Naive B cell (primary cell): ENCODE measurements around the gene RIPOR2. TPM values are rescaled to one million over a fixed set of nuclear protein-coding genes. Genes with fewer than 3 reads are reported as not detected.

Experiments
- ATAC-seq, 2 donors: fragments of 150-1000 bp; cut with Tn5 transposase; 2 replicates each; pipeline ENCODE4 v1.10.0; 2021; ENCODE audit warnings: low read depth in 2 of 2, mild to moderate bottlenecking in 2 of 2, moderate library complexity in 2 of 2
- DNase-seq: peaks from one replicate; pipeline ENCODE4 v3.0.0; 2022
- H3K27ac Mint-ChIP-seq, 6 donors: one replicate each; pipeline ENCODE4 v1.8.0; 2020 to 2022; ENCODE audit warnings: mild to moderate bottlenecking in 6 of 6, mixed read lengths in 6 of 6, moderate library complexity in 5 of 6, inconsistent platforms in 2 of 6
- H3K27me3 Mint-ChIP-seq, 3 donors: one replicate each; pipeline ENCODE4 v1.8.0; 2021 to 2022; ENCODE audit warnings: mixed read lengths in 3 of 3, mild to moderate bottlenecking in 1 of 3
- H3K36me3 Mint-ChIP-seq, 2 donors: one replicate each; pipeline ENCODE4 v1.8.0; 2020 to 2022; ENCODE audit warnings: mixed read lengths in 2 of 2, inconsistent platforms in 1 of 2, mild to moderate bottlenecking in 1 of 2
- H3K4me1 Mint-ChIP-seq, 3 donors: one replicate each; pipeline ENCODE4 v1.8.0; 2020 to 2022; ENCODE audit warnings: mixed read lengths in 3 of 3, inconsistent platforms in 1 of 3, mild to moderate bottlenecking in 1 of 3, moderate library complexity in 1 of 3
- H3K4me3 Mint-ChIP-seq, 8 donors: one replicate each; pipeline ENCODE4 v1.8.0; 2020 to 2022; ENCODE audit warnings: mild to moderate bottlenecking in 8 of 8, mixed read lengths in 8 of 8, moderate library complexity in 8 of 8, inconsistent platforms in 2 of 8
- H3K9me3 Mint-ChIP-seq, 7 donors: one replicate each; pipeline ENCODE4 v1.8.0; 2020 to 2022; ENCODE audit warnings: mixed read lengths in 7 of 7, mild to moderate bottlenecking in 5 of 7, inconsistent platforms in 2 of 7, moderate library complexity in 1 of 7
- polyA plus RNA-seq, 6 donors: library from polyadenylated mRNA; unstranded; fragments of 300-500 nt; fragmentation: Illumina TruSeq; gene quantifications; one replicate each; pipeline ENCODE4 v1.2.3, GENCODE V29; 2021; ENCODE audit warnings: low read depth in 6 of 6

The RIPOR2 gene
- polyA plus RNA-seq, 6 donors from 2014 or later = 464 to 666 (median 484) TPM

GRCh38 chr6:24874776-24875533 is 60.8 kb downstream of the RIPOR2 start:
- Mint-ChIP-seq H3K4me1 (peaks cover 36 to 49% (median 39%) of the 10 kb centered on the region in 3 donors), H3K9me3 (peaks cover 0 to 10% (median 4%) of the 10 kb centered on the region in 7 donors), H3K36me3 (peaks cover 34 to 42% of the 10 kb centered on the region in 2 donors), H3K4me3 (no peak overlapping the region), H3K27me3 (no peaks in the 10 kb centered on the region), H3K27ac (peak overlapping the region in 4 of 6 donors; percentile 10 to 67 (median 64))
- no peak for ATAC-seq
- DNase-seq = no peak

DNA sequence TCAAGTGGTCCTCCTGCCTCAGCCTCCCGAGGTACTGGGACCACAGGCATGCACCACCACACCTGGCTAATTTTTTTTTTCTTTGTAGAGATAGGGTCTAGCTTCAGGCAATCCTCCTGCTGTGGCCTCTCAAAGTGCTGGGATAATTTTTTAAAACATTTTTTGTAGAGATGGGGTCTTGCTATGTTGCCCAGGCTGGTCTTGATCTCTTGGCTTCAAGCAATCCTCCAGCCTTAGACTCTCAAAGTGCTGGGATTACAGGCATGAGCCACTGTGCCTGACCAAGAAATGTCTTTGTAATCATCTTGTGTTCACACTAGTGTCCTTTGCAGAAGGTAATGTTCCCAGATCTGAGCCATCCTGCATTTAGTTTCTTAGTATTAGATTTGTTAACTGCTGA is 61.6 kb downstream of the RIPOR2 start:
- Mint-ChIP-seq H3K36me3 (peaks cover 25 to 37% of the 10 kb centered on the region in 2 donors), H3K4me1 (peaks cover 28 to 42% (median 32%) of the 10 kb centered on the region in 3 donors), H3K27me3 (no peaks in the 10 kb centered on the region), H3K4me3 (no peak overlapping the region), H3K9me3 (peaks cover 0 to 10% (median 4%) of the 10 kb centered on the region in 7 donors), H3K27ac (peak overlapping the region in 4 of 6 donors; percentile 10 to 67 (median 49))
- no peak for DNase-seq
- no peak for ATAC-seq

GRCh38 chr6:24872779-24873178 is 63.0 kb downstream of the RIPOR2 start:
- DNase-seq = no peak
- no peak for ATAC-seq
- Mint-ChIP-seq H3K9me3 (peaks cover 0 to 6% (median 2%) of the 10 kb centered on the region in 7 donors), H3K4me3 (no peak overlapping the region), H3K27ac (peak overlapping the region in 2 of 6 donors; percentile 71 to 74), H3K27me3 (no peaks in the 10 kb centered on the region), H3K4me1 (peaks cover 26 to 42% (median 39%) of the 10 kb centered on the region in 3 donors), H3K36me3 (peaks cover 27 to 41% of the 10 kb centered on the region in 2 donors)

- no peaks in the 10 kb centered on the region for H3K27me3 Mint-ChIP-seq
- DNase-seq (no peak), ATAC-seq (no peak)
- no peak overlapping the region for H3K4me3 Mint-ChIP-seq
- peaks cover 16 to 48% (median 33%) of the 10 kb centered on the region in 3 donors for H3K4me1 Mint-ChIP-seq
- peak overlapping the region in 5 of 6 donors; percentile 21 to 95 (median 86) for H3K27ac Mint-ChIP-seq
- H3K36me3 Mint-ChIP-seq = peaks cover 17 to 32% of the 10 kb centered on the region in 2 donors
- no peaks in the 10 kb centered on the region for H3K9me3 Mint-ChIP-seq
These were observed 67.0 kb downstream of the RIPOR2 start for GRCh38 chr6:24868765-24869164.

GRCh38 chr6:24867104-24867703 is 68.6 kb downstream of the RIPOR2 start:
- no peak for ATAC-seq

DNA sequence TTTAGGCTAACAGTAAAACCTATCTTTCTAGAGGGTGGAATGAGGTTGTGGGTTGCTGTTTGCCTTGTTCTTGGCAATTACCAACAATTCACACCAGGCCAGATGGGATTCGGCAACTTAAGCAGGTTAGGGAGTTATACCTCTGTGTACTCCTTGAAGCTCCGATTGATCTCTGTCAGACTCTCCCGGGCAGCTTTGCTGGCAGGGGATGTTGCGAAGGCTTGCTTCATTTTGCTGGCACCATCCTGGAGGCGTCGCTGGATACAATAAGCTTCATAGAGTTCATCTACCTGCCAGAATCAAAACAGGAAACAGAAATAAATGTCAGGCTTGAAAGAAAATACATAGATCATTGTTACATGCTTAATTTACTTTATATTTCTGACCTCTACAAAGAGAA is 70.6 kb downstream of the RIPOR2 start:
- Mint-ChIP-seq H3K27ac (peak overlapping the region; percentile 33 to 94 (median 79)), H3K36me3 (peaks cover 30 to 38% of the 10 kb centered on the region in 2 donors), H3K4me3 (peak overlapping the region in 2 of 8 donors; percentile 5 to 56), H3K4me1 (peaks cover 43 to 81% (median 65%) of the 10 kb centered on the region in 3 donors), H3K9me3 (no peaks in the 10 kb centered on the region), H3K27me3 (no peaks in the 10 kb centered on the region)
- DNase-seq (no peak), ATAC-seq (no peak)

More at GRCh38 chr6:24867104-24867703, 68.6 kb downstream of the RIPOR2 start:
- peak overlapping the region in 5 of 6 donors; percentile 44 to 94 (median 73) for H3K27ac Mint-ChIP-seq
- no peaks in the 10 kb centered on the region for H3K27me3 Mint-ChIP-seq
- H3K36me3 Mint-ChIP-seq = peaks cover 17 to 28% of the 10 kb centered on the region in 2 donors
- peaks cover 23 to 62% (median 45%) of the 10 kb centered on the region in 3 donors for H3K4me1 Mint-ChIP-seq
- DNase-seq = no peak
- H3K9me3 Mint-ChIP-seq = no peaks in the 10 kb centered on the region
- peak overlapping the region in 1 of 8 donors; percentile 1 for H3K4me3 Mint-ChIP-seq

DNA sequence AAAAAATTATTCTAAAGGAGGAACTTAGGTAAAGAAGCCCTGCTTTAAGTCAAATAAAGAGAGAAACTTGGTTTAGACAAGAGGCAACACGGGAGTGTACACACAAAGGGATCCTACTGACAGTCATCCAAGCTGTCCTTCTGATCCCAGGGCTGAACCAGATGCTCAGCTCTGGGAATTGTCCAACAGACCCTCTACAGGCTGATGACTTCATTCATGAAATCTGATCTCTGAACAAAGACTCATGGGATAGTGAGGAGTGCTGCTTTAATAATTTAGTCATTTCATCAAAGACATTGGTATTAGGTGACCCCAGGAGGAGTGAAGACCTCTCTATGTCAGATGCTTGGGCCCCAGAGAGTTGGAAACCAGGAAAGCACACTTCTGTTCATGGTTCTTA is 71.4 kb downstream of the RIPOR2 start:
- no peaks in the 10 kb centered on the region for H3K27me3 Mint-ChIP-seq
- peak overlapping the region in 3 of 8 donors; percentile 45 to 57 (median 47) for H3K4me3 Mint-ChIP-seq
- ATAC-seq = no peak
- H3K9me3 Mint-ChIP-seq = no peaks in the 10 kb centered on the region
- peak overlapping the region; percentile 64 to 94 (median 84) for H3K27ac Mint-ChIP-seq
- no peak for DNase-seq
- H3K36me3 Mint-ChIP-seq = peaks cover 38 to 46% of the 10 kb centered on the region in 2 donors
- peaks cover 51 to 89% (median 72%) of the 10 kb centered on the region in 3 donors for H3K4me1 Mint-ChIP-seq

- peaks cover 64 to 95% (median 78%) of the 10 kb centered on the region in 3 donors for H3K4me1 Mint-ChIP-seq
- no peaks in the 10 kb centered on the region for H3K9me3 Mint-ChIP-seq
- ATAC-seq (peak; percentile 44 to 59), DNase-seq (peak; percentile 60)
- H3K4me3 Mint-ChIP-seq = peak overlapping the region in 7 of 8 donors; percentile 32 to 81 (median 60)
- H3K36me3 Mint-ChIP-seq = peaks cover 48 to 50% of the 10 kb centered on the region in 2 donors
- H3K27me3 Mint-ChIP-seq = no peaks in the 10 kb centered on the region
- H3K27ac Mint-ChIP-seq = peak overlapping the region in 5 of 6 donors; percentile 66 to 94 (median 86)
These were observed 73.8 kb downstream of the RIPOR2 start for GRCh38 chr6:24861934-24862333.

DNA sequence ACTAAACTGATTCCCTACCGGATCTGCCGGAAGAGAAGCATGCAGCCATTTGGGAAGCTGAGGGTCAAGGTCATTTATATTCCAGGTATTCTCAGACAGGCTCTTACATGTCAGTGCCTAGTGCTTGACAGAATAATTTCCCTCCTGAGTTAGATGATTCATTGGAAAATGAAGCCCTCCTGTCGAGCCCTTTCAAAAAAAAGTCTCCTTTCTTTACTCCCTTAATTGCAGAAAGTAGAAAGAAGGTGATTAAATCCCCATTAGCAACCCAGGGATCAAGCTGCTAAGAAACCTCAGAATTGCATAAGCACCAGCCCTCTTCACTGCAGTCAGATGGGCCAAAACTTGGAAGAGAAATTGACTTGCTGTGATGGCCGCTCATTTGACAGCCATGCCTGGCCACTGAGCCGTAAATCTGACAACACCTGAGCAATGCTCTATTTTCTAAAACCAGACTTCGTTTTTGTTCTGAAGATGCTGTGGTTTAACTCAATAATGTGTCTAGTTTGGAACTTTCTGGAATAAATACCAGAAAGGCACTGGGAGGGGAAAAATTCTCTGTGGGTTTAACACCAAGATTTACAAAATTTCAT is 76.1 kb downstream of the RIPOR2 start:
- H3K4me1 Mint-ChIP-seq = peaks cover 66 to 98% (median 76%) of the 10 kb centered on the region in 3 donors
- no peaks in the 10 kb centered on the region for H3K9me3 Mint-ChIP-seq
- H3K4me3 Mint-ChIP-seq = peak overlapping the region in 6 of 8 donors; percentile 39 to 89 (median 74)
- H3K36me3 Mint-ChIP-seq = peaks cover 44 to 45% of the 10 kb centered on the region in 2 donors
- H3K27ac Mint-ChIP-seq = peak overlapping the region; percentile 49 to 98 (median 92)
- H3K27me3 Mint-ChIP-seq = no peaks in the 10 kb centered on the region
- no peak for ATAC-seq
- DNase-seq = no peak

DNA sequence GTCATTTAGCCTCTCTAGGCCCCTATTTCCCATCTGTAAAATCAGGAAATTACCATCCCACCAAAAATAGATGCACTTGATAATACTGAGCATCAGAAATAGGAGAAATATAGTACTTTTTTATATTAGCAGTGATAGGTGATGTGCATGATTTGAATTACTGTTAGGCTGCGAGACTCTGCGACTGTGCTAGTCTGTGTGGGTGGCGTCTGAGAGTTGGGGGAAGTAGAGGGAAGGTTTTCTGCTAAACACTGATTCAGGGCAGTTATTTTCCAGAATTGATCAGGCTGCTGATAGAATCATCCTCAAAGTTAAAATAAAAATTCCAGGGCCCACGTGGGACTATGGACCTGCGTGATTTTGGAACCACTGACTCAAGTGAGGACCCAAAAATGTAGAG is 76.6 kb downstream of the RIPOR2 start:
- peaks cover 40 to 44% of the 10 kb centered on the region in 2 donors for H3K36me3 Mint-ChIP-seq
- H3K27me3 Mint-ChIP-seq = no peaks in the 10 kb centered on the region
- peak overlapping the region; percentile 73 to 98 (median 92) for H3K27ac Mint-ChIP-seq
- peak overlapping the region in 7 of 8 donors; percentile 39 to 89 (median 73) for H3K4me3 Mint-ChIP-seq
- peaks cover 66 to 98% (median 75%) of the 10 kb centered on the region in 3 donors for H3K4me1 Mint-ChIP-seq
- ATAC-seq = no peak
- no peaks in the 10 kb centered on the region for H3K9me3 Mint-ChIP-seq
- no peak for DNase-seq

- peak; percentile 87 for ATAC-seq
- Mint-ChIP-seq H3K36me3 (peaks cover 40 to 44% of the 10 kb centered on the region in 2 donors), H3K27ac (peak overlapping the region; percentile 90 to 98 (median 95)), H3K27me3 (no peaks in the 10 kb centered on the region), H3K9me3 (no peaks in the 10 kb centered on the region), H3K4me1 (peaks cover 66 to 93% (median 79%) of the 10 kb centered on the region in 3 donors), H3K4me3 (peak overlapping the region; percentile 49 to 89 (median 74))
- DNase-seq = peak; percentile 84
These were observed 77.5 kb downstream of the RIPOR2 start for GRCh38 chr6:24858177-24858653.

- Mint-ChIP-seq H3K4me1 (peaks cover 58 to 82% (median 68%) of the 10 kb centered on the region in 3 donors), H3K27me3 (no peaks in the 10 kb centered on the region), H3K4me3 (peak overlapping the region in 7 of 8 donors; percentile 71 to 89 (median 75)), H3K27ac (peak overlapping the region in 5 of 6 donors; percentile 90 to 98 (median 94)), H3K9me3 (no peaks in the 10 kb centered on the region), H3K36me3 (peaks cover 40 to 44% of the 10 kb centered on the region in 2 donors)
- ATAC-seq = no peak
- DNase-seq = no peak
These were observed 78.7 kb downstream of the RIPOR2 start for GRCh38 chr6:24856901-24857670.
